ENCODE measurements around the gene FGF14.

GRCh38 chr13:101951114-101951513 lies 450.7 kb downstream of the FGF14 start:
- no peak for TF ChIP-seq POLR2A (IDR thresholded peaks at IDR 0.05; ENCODE audit: low read depth, low read length)
- TF ChIP-seq POLR2AphosphoS5 (IDR thresholded peaks at IDR 0.05; ENCODE audit: low read depth, low read length) = no peak
- no peak for TF ChIP-seq TAF1 (IDR thresholded peaks at IDR 0.05; ENCODE audit: borderline replicate concordance, low read depth, low read length)
